ENCODE data around the gene TAS2R60. TPM values are rescaled to one million over a fixed set of nuclear protein-coding genes. Genes with fewer than 3 reads are reported as not detected.

The TAS2R60 gene
- total RNA-seq, 2 experiments from 2014 or later: not detected

- Histone ChIP-seq H3K4me2 (ENCODE audit: low read length) (no peak overlapping the region), H2AFZ (ENCODE audit: low read length) (no peak overlapping the region), H3K4me1 (ENCODE audit: insufficient read depth, low read length, poor library complexity, severe bottlenecking) (no peaks in the 10 kb centered on the region), H3K27ac (ENCODE audit: low read depth, low read length, poor library complexity, severe bottlenecking) (no peak overlapping the region), H4K20me1 (ENCODE audit: insufficient read depth, low read length) (no peaks in the 10 kb centered on the region), H3K36me3 (ENCODE audit: insufficient read depth, low read length) (no peaks in the 10 kb centered on the region), H3K9me2 (ENCODE audit: insufficient read depth, low read length) (no peaks in the 10 kb centered on the region), H3K9me3 (ENCODE audit: low read length) (no peaks in the 10 kb centered on the region), H3K79me2 (ENCODE audit: insufficient read depth, low read depth, low read length) (no peaks in the 10 kb centered on the region), H3K4me3 (ENCODE audit: low read depth, low read length, poor library complexity, severe bottlenecking) (no peak overlapping the region)
- DNase-seq (ENCODE audit: low spot score): no peak
- BruUV-seq (replicated peaks): no TSS peak
- TF ChIP-seq CTCF (conservative IDR thresholded peaks at IDR 0.05; ENCODE audit: low read length) (no peak), EZH2phosphoT487 (IDR thresholded peaks at IDR 0.05; ENCODE audit: borderline replicate concordance, low read depth, low read length) (no peak)
- POLR2A ChIA-PET: no interaction called here
- intact Hi-C loops (cut with micrococcal nuclease; ENCODE audit: unreplicated experiment): no loop called here
- CTCF ChIA-PET (ENCODE audit: unreplicated experiment): no interaction called here
Measured at GRCh38 chr7:143462045-143462444, 18.8 kb downstream of the TAS2R60 start.

GRCh38 chr7:143463556-143463955 lies 20.3 kb downstream of the TAS2R60 start:
- intact Hi-C loops (cut with micrococcal nuclease; ENCODE audit: unreplicated experiment): no loop called here
- no TSS peak for BruUV-seq (replicated peaks)
- TF ChIP-seq CTCF (conservative IDR thresholded peaks at IDR 0.05; ENCODE audit: low read length) (no peak), EZH2phosphoT487 (IDR thresholded peaks at IDR 0.05; ENCODE audit: borderline replicate concordance, low read depth, low read length) (no peak)
- Histone ChIP-seq H3K9me3 (ENCODE audit: low read length) (no peaks in the 10 kb centered on the region), H3K27ac (ENCODE audit: low read depth, low read length, poor library complexity, severe bottlenecking) (no peak overlapping the region), H3K9me2 (ENCODE audit: insufficient read depth, low read length) (no peaks in the 10 kb centered on the region), H3K4me3 (ENCODE audit: low read depth, low read length, poor library complexity, severe bottlenecking) (no peak overlapping the region), H3K79me2 (ENCODE audit: insufficient read depth, low read depth, low read length) (no peaks in the 10 kb centered on the region), H2AFZ (ENCODE audit: low read length) (no peak overlapping the region), H3K36me3 (ENCODE audit: insufficient read depth, low read length) (no peaks in the 10 kb centered on the region), H3K4me2 (ENCODE audit: low read length) (no peak overlapping the region), H3K4me1 (ENCODE audit: insufficient read depth, low read length, poor library complexity, severe bottlenecking) (no peaks in the 10 kb centered on the region), H4K20me1 (ENCODE audit: insufficient read depth, low read length) (no peaks in the 10 kb centered on the region)
- DNase-seq (ENCODE audit: low spot score): no peak
- CTCF ChIA-PET (ENCODE audit: unreplicated experiment): no interaction called here
- POLR2A ChIA-PET: interaction anchor here (0.7 kb wide), 1 partner anchor 17 kb away, joined by 4 read pairs; no protein-coding TSS in a partner anchor

- H3K36me3 ChIP-seq (ENCODE audit: insufficient read depth, low read length): no peaks in the 10 kb centered on the region
- ChIA-PET POLR2A (no interaction called here), CTCF (ENCODE audit: unreplicated experiment) (no interaction called here)
- H3K4me1 ChIP-seq (ENCODE audit: insufficient read depth, low read length, poor library complexity, severe bottlenecking): no peaks in the 10 kb centered on the region
- H3K9me3 ChIP-seq (ENCODE audit: low read length): no peaks in the 10 kb centered on the region
- no peak overlapping the region for H3K27ac ChIP-seq (ENCODE audit: low read depth, low read length, poor library complexity, severe bottlenecking)
- H2AFZ ChIP-seq (ENCODE audit: low read length): no peak overlapping the region
- H3K79me2 ChIP-seq (ENCODE audit: insufficient read depth, low read depth, low read length): no peaks in the 10 kb centered on the region
- TF ChIP-seq CTCF (conservative IDR thresholded peaks at IDR 0.05; ENCODE audit: low read length) (no peak), EZH2phosphoT487 (IDR thresholded peaks at IDR 0.05; ENCODE audit: borderline replicate concordance, low read depth, low read length) (no peak)
- H3K4me2 ChIP-seq (ENCODE audit: low read length): no peak overlapping the region
- H3K9me2 ChIP-seq (ENCODE audit: insufficient read depth, low read length): no peaks in the 10 kb centered on the region
- intact Hi-C loops (cut with micrococcal nuclease; ENCODE audit: unreplicated experiment): no loop called here
- no TSS peak for BruUV-seq (replicated peaks)
- no peaks in the 10 kb centered on the region for H4K20me1 ChIP-seq (ENCODE audit: insufficient read depth, low read length)
- no peak for DNase-seq (ENCODE audit: low spot score)
- no peak overlapping the region for H3K4me3 ChIP-seq (ENCODE audit: low read depth, low read length, poor library complexity, severe bottlenecking)
Measured at GRCh38 chr7:143463957-143464356, 20.7 kb downstream of the TAS2R60 start.

Measured in OCI-LY7 (cell line).